Motor neuron (in vitro differentiated cells): ENCODE data around the gene CCNK. TPM values are rescaled to one million over a fixed set of nuclear protein-coding genes. Genes with fewer than 3 reads are reported as not detected.

Experiments used
- ATAC-seq, 8 experiments: fragments of 200-7000 bp; cut with Tn5 transposase; replicated peaks in 6 of 8; 2 replicates each; pipeline ENCODE4 v1.8.0; 2021; ENCODE audit warnings: mild to moderate bottlenecking in 8 of 8, moderate library complexity in 8 of 8
- H3K27ac ChIP-seq, 2 donors: fragments of 250-450 bp; sonication (Bioruptor Pico); 2 replicates each; pipeline ENCODE4 v1.9.0; 2021; ENCODE audit warnings: antibody characterized with exemption in 2 of 2, mild to moderate bottlenecking in 2 of 2, moderate library complexity in 1 of 2
- H3K4me1 ChIP-seq, 2 donors: fragments of 250-450 bp; sonication (Bioruptor Pico); replicated peaks in 1 of 2; 2 replicates each; pipeline ENCODE4 v1.6.1; 2021; ENCODE audit warnings: antibody characterized with exemption in 2 of 2, mild to moderate bottlenecking in 2 of 2, moderate library complexity in 1 of 2
- H3K4me3 ChIP-seq, 5 donors: fragments of 250-450 bp; sonication (Bioruptor Pico); 2 replicates each; pipeline ENCODE4 v1.9.0; 2021; ENCODE audit warnings: antibody characterized with exemption in 5 of 5, mild to moderate bottlenecking in 5 of 5, moderate library complexity in 4 of 5
- WGBS, 10 experiments: fragments of 450-650 bp; shearing (Covaris generic); methylation state at CpG; one replicate each; pipeline ENCODE4 v1.0.0; 2022; 5-methylcytosine and 5-hydroxymethylcytosine counted together
- in situ Hi-C, 9 experiments: fragments of 400-800 bp; cut with MboI; loops; one replicate each; pipeline ENCODE4 v1.15.0; 2021; ENCODE audit warnings: low sequenced_read_pairs in 9 of 9, low pct_unique_long_range_greater_than_20kb in 2 of 9; ENCODE audit not compliant: unreplicated experiment in 9 of 9
- total RNA-seq, 8 experiments: library from RNA; unstranded; fragments of 300-600 nt; gene quantifications; 2 replicates each; pipeline versions ENCODE4 v1.2.3 to v1.2.4, GENCODE V29; 2022

CCNK gene
- total RNA-seq, 8 experiments from 2014 or later, result 12.5 to 51.8 (median 25.2) TPM

DNA sequence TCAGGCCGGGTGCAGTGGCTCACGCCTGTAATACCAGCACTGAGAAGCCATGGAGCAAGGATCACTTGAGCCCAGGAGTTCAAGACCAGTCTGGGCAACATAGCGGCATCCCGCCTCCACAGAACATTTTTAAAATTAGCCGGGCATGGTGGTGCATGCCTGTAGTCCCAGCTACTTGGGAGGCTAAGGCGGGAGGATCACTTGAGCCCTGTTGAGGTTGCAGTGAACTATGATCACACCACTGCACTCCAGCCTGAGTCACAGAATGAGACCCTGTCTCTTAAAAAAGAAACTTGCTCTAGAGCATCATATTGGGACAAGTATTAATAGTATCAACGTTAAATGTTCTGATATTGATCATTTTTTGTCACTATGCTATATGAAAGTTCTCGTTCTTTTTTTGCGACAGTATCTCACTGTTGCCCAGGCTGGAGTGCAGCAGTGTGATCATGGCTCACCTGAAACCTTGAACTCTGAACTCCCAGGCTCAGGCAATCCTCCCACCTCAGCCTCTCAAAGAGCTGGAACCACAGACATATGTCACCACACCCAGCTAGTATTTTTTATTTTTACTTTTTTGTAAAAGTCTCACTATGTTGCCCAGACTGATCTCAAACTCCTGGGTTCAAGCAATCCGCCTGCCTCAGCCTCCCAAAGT lies 75.1 kb downstream of the CCNK start:
- in situ Hi-C loops, result no loop called here
- no peak overlapping the region for H3K27ac ChIP-seq
- peaks cover 26 to 29% of the 10 kb centered on the region in 2 donors for H3K4me1 ChIP-seq
- no peak overlapping the region for H3K4me3 ChIP-seq
- ATAC-seq, result no peak
- 62 to 100% (median 99%) methylated on average over 1 to 7 of the region's 10 CpGs for WGBS, 10 experiments

DNA sequence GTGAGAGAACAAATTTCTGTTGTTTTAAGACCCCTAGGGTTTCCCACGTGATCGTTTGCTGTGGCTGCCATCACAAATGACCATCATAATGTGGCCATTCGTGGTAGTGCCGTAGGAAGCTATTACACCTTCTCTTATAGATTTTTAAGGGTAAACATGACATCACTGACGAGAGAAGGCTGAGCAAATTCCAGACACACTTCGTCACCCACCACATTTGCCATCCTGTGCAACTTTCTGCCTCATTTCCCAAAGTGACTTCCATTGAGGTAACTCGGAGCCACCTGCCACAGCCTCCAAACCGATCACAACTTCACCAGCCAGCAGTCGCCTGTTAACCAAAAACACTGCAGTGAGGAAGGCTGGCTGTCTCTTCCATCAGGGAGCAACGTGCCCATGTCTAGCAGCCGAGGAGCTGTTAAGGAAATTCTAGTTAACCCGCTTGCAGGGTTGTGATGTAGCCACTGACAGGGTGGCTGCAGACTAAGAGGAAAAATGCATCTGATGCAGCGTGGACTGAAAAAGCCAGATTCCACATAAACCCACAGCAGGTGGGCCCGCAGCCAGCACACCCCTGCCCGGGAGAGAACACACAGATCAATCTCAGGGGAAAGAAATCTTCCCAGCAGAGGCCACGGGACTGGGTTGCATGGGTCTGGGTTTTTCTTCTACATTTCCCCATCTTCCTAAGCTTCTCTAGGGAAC lies 78.2 kb downstream of the CCNK start:
- in situ Hi-C loops, result no loop called here
- H3K27ac ChIP-seq, result peak overlapping the region in 1 of 2 donors; percentile 36
- no peak for ATAC-seq
- H3K4me3 ChIP-seq, result no peak overlapping the region
- peaks cover 57 to 61% of the 10 kb centered on the region in 2 donors for H3K4me1 ChIP-seq
- WGBS, 10 experiments, result 58 to 100% (median 81%) methylated on average over 2 to 15 of the region's 16 CpGs; no CpG with 5 or more reads in 2 of the 10 experiments

DNA sequence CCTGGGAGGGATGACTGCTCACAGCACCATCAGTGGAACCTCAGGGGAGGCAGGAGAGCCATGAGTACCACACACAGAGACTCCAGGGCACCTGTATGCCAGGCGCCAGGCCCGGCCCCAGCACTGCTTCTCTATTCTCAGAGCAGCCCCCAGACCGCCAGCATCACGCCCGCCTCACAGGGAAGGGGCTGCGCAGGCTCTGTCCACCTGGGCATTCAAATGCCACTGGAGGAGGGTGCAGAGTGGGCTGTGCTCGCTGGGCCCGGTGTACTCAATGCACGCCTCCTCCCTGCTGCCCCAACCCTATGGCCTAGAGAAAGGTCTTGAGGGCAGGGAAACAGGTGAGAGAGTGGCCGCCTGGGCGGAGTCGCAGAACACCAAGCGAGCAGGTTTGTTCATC lies 79.2 kb downstream of the CCNK start:
- Histone ChIP-seq H3K27ac (peak overlapping the region; percentile 14 to 51), H3K4me3 (no peak overlapping the region), H3K4me1 (peaks cover 64 to 67% of the 10 kb centered on the region in 2 donors)
- no peak for ATAC-seq
- 0 to 100% (median 97%) methylated on average over 1 to 9 of the region's 13 CpGs; no CpG with 5 or more reads in 6 of the 10 experiments for WGBS, 10 experiments
- in situ Hi-C loops, result no loop called here

DNA sequence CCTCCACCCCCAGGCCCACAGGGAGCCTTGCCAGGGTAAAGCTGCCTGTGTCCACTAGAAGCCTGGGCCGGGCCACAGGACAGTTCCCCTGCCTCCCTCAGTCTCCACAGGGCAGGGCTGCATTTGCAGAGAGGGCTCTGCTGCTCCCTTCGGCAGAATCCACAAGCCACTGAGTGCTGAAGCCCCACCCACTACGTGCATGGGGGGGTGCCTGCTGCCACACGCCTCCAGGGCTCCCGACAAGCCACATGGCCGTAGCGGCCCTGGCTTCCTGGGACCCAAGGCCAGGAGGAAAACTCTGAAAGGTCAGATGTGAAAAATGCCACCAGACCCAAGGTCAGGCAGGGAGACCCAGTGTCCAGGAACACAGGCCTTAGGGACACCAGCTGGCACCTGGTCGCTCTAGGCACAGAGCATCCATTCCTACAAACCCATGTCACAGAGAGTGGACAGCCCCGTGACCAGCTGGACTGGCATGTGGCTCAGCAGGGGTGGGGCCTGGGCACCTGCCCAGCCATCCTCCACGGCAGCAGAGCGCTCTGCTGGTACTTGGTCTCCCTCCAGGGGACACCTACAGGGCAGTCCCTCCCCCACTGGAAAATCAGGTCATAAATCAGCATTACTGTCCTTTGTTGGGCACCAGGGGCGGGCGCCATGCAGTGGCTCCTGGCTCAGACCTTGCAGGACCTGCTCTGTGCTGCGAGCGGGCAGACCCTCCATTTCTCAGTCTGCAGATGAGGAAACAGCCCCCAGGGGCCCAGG lies 79.9 kb downstream of the CCNK start:
- WGBS, 10 experiments, result 51 to 100% (median 80%) methylated on average over 1 to 4 of the region's 15 CpGs; no CpG with 5 or more reads in 4 of the 10 experiments

DNA sequence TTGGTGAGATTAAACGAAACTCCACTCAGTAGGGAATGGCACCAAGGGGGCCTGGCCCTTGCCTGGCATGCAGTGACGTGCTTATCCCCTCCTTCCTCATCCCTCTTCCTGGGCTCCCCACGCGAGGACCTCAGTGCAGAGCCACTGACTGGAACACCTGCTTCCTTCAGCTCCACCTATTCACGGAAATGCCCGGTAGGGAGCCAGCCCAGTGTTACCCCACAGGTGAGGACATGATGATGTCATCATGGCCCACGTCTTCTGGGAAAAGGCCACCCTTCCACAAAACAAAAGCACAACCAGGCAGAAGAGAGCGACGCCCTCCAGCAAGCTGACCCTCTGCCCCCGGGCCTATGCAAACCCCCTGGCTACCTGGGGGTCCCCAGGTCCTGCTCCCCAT lies 80.7 kb downstream of the CCNK start:
- Histone ChIP-seq H3K27ac (peak overlapping the region; percentile 57 to 68), H3K4me1 (peaks cover 76% of the 10 kb centered on the region in 2 donors), H3K4me3 (no peak overlapping the region)
- WGBS, 10 experiments, result 80 to 100% (median 90%) methylated on average over 1 to 4 of the region's 10 CpGs; no CpG with 5 or more reads in 7 of the 10 experiments
- in situ Hi-C loops, result no loop called here
- ATAC-seq, result no peak

More for the DNA sequence above, 79.9 kb downstream of the CCNK start:
- peak in 2 of 8 experiments; percentile 65 to 71 for ATAC-seq
- Histone ChIP-seq H3K27ac (peak overlapping the region; percentile 14 to 57), H3K4me1 (peaks cover 69% of the 10 kb centered on the region in 2 donors), H3K4me3 (no peak overlapping the region)
- in situ Hi-C loops, result no loop called here

Other genes with a start within 250 kb of the CCNK start
- 1 to 10 TPM in 1 of 8 experiments, under 1 TPM in 7; 0.04 to 3.0 (median 0.16) TPM for gene BCL11B, start 209.2 kb upstream of the CCNK start, total RNA-seq
- gene SETD3, start 550 bp upstream of the CCNK start, total RNA-seq, result 10 to 100 TPM; 30.6 to 66.2 (median 42.9) TPM
- 10 to 100 TPM in 5 of 8 experiments, 1 to 10 TPM in 3; 2.0 to 62.2 (median 18.8) TPM for gene CCDC85C, start 122.8 kb downstream of the CCNK start, total RNA-seq
- 1 to 10 TPM in 7 of 8 experiments, under 1 TPM in 1; 0.84 to 2.3 (median 1.9) TPM for gene HHIPL1, start 163.7 kb downstream of the CCNK start, total RNA-seq
- gene CYP46A1, start 202.9 kb downstream of the CCNK start, total RNA-seq, result 10 to 100 TPM in 1 of 8 experiments, 1 to 10 TPM in 7; 1.7 to 12.3 (median 3.7) TPM